Germinal center (tissue), 1 donor: ENCODE data around the gene ADRB1.

Source experiments
- DNase-seq: peaks from one replicate; pipeline ENCODE4 v3.0.0; 2012; ENCODE audit warnings: mixed read lengths, low spot score

ADRB1 gene

DNA sequence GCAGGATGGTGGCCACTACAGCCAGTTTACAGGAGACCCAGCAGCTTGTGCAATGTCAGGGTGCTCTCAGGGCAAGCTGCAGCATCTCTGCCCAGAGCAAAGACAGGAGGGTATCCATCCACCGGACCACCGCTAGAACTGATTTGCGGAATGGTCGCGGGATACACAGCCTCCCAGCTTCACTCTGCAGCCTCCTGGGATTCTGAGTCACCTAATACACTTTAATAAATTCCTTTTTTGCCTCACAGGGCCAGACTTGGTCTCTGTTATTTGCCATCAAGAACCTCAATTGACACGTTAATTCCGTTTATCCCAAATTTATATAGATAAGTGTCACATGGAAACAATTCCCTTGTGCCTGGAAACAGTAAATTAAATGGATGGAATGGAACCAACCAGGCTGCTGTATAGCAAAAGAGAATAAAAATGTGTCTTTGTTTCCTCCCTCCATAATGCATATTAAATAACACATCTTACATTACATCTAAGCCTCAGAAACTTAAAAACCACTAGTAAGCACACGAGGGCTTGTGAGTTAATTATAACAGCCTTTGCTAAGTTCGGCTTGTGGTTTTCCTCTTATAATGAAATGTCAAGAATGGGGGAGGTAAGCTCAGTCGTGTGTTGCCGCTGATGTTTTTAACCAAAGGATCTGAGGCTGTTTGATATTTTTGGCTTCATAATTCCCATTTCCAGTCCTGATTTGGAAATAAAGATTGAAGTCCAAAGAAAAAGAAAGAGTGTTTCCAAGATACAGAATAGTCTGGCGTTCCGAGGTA, 52.1 kb downstream of the ADRB1 start:
- no peak for DNase-seq
